HTERT RPE-1 (cell line): ENCODE data around the gene LRP11.
"Not testable (repeated sequence)": the region's sequence is repeated elsewhere in the genome, so short reads cannot be mapped to it uniquely, and the experiment has no call there.

Experiments used
- in situ Hi-C: fragments of 300-500 bp; cut with MboI; formaldehyde crosslinking; loops from 4 replicates; pipeline ENCODE4 v1.14.3; 2020; ENCODE audit warnings: low sequenced_read_pairs

Gene LRP11

GRCh38 chr6:149869275-149869892, 5.2 kb upstream of the LRP11 start:
- in situ Hi-C loops: no loop called here

GRCh38 chr6:149867876-149868640, 3.9 kb upstream of the LRP11 start:
- in situ Hi-C loops: no loop called here

DNA sequence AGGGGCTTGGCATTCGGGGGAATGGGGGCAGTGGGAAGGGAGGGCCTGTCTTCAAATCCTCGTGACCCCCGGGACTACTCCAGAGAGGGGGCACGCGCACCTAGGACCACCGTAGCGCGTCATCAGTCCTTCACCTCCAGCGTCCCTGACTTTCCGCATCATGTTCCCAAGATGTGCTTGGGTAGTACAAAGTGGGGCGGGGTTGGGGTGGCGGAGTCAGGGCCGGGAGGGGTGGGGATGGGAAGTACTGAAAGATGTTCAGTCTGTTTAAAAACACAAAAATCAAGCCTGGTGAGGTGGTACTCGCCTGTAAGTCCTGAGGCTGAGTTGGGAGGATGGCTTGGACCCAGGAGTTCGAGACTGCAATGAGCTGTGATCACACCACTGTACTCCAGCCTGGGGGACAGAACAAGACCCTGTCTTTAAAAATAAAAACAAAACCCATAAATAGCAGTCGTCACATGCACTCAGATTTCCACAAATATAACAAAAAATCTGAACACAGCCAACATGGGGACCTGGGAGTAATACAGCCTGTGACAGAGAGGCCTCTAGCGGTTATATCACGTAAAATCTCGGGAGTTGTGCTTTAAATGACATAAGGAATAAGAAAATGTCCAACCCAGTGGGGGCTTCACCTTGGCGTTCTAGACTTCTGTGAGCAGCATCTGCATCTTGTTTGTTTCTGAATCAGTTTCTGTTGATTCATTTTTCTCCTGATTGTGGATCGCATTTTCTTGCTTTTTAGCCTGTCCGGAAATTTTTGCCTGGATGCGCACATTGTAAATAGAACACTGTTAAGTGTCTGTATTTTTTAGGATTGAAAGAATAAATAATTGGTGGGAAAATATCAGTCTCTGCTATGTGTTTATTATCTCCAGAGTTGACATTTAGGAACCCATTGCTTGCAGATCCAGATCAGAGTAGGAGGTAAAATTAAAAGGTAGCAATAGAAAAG, 698 bp upstream of the LRP11 start:
- in situ Hi-C loops: no loop called here

- in situ Hi-C loops: no loop called here
These were observed 1.0 kb downstream of the LRP11 start for GRCh38 chr6:149862922-149863697.

- in situ Hi-C loops: not testable (repeated sequence)
These were observed 1.8 kb downstream of the LRP11 start for GRCh38 chr6:149862424-149862738.

DNA sequence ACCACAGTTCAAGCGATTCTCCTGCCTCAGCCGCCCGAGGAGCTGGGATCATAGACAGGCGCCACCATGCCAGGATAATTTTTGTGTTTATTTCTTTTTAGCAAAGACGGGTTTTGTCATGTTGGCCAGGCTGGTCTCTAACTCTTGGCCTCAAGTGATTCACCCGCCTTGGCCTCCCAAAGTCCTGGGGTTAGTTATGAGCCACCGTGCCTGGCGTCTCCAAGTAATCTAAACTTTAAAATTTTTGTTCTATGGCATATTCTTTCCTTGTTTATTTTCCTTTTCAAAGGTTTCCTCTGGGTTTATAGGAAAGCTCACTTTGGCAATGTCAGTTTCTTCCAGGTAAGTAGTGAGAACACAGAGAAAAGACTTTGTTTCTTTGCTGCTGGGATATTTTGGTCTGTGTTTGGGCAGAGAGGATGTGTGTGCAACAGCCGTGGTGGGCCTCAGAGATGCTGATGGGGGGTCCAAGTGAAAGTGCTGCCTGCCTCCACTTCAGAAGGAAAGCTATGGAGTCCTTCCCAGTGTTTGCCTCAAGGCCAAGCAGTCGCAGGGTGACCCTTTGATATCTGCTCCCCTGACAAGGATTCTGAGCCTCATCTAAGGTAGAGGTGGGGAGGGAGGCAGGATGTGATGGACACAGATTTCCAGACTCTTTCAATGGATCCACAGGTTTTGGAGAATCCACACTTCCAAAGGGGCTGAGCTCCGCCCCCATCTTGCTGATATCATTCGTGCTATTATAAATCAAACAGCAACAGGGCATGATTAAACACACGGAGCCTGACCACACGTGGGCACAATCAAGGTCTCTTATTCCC, 2.3 kb downstream of the LRP11 start:
- in situ Hi-C loops: no loop called here

DNA sequence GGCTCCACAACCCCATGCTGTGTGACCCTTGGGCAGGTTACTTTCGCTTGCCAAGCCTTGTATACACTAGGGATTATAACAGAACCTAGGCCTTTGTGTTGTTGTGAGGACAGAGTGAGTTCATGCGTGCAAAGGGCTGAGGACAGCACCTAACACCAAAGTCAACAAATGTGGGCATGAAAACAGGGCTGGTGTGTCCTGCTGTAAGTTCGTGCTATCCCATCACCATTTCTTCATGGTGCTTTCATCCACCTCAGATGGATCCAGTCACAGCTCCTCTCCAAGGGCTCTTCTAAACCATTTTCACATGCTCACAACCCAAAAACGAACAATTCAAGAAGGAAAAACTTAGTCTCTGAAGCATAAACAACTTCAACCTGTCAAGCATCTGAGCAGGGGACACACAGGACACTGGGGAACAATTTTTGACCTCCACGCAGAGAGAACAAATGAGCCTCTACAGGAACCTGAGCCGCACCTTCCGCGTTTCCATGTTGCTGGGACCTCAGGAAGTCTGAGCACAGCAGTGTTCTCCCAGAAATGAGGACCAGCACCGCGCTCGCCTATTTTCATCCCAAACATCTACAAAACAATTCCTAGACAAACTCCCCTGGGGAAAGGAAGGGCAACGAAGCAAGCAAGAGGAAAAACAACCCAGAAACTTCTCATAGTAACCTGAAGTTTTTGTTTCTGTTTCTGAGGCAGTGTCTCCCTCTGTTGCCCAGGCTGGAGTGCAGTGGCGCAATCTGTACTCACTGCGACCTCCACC, 3.1 kb downstream of the LRP11 start:
- in situ Hi-C loops: no loop called here

- in situ Hi-C loops: no loop called here
These were observed 3.7 kb downstream of the LRP11 start for GRCh38 chr6:149860513-149860833.

GRCh38 chr6:149859938-149860337, 4.2 kb downstream of the LRP11 start:
- in situ Hi-C loops: no loop called here

DNA sequence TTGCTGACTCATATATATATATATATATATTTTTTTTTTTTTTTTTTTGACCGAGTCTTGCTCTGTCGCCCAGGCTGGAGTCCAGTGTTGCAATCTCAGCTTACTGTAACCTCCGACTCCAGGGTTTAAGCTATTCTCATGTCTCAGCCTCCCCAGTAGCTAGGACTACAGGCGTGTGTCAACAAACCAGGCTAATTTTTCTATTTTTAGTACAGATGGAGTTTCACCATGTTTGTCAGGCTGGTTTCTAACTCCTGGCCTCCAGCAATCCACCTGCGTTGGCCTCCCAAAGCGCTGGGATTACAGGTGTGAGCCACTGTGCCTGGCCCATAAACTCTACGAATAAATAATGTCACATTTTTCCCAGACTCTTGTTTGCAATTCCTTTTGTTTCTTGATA, 4.8 kb downstream of the LRP11 start:
- in situ Hi-C loops: no loop called here

GRCh38 chr6:149857541-149857940, 6.6 kb downstream of the LRP11 start:
- in situ Hi-C loops: no loop called here

DNA sequence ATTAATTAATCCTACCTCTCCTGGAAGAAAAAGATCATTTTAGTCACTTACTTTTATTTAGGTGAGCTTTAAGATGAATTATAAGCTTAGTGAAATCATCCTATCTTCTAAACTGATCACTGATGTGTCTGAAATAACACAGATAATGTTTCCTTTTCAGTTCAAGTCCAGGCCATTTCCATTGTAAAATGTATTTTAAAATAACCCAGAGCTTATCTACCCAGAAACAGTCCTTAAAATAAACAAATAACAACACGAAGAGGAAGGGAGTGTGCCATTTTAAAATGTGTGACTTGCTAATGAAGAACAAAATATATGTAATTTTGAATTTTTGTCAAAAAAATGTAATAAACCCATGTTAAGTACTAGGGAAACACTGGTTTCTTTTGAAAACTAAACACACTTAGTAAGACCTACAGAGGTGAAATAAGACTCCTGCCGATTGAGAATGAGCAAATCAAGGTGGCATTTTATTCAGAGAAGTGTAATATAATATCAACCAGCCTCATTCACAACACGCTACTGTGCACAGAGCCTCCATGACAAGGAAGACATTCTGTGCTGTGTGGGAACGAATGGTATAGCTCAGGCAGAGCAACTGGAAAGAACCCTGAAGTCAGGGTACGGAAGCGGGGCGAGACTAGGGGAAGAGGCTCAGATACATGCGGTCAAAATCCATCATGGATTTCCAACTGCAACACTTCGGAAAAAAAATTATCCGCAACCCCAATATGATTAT, 7.7 kb downstream of the LRP11 start:
- in situ Hi-C loops: no loop called here

- in situ Hi-C loops: no loop called here
These were observed 8.4 kb downstream of the LRP11 start for GRCh38 chr6:149855741-149856140.

GRCh38 chr6:149855040-149855654, 9.0 kb downstream of the LRP11 start:
- in situ Hi-C loops: no loop called here

DNA sequence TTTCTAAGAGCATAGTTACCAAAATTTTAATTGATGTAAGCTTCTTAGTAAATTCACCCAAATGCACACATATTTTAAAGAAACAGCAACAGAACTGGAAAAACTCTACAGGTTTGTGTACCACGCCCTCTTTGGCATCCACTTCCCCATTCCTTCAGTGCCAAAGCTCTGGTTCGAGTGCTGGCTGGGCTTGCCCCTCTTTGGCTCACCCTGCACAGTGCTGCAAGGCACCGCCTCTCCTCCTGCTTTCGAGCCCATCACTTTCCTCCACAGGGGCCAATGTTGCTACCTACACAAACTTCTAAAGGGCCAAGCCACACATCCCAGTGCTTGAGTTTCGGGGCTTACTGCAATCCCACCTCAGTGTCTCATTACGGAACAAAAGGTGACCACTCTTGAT, 9.6 kb downstream of the LRP11 start:
- in situ Hi-C loops: no loop called here

DNA sequence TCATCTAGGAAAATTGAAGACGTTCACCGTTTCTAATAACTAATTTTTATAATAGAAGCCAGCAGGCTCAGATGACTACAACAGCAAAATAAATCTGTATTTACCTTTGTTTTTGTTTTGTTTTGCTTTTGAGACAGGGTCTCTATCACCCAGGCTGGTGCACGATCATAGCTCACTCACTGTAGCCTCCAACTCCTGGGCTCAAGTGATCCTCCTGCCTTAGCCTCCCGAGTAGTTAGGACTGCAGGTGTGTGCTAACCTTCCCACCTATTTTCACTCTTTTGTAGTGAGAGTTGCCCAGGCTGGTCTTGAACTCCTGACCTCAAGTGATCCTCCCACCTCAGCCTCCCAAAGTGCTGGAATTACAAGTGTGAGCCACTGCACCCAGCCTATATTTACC, 10.1 kb downstream of the LRP11 start:
- in situ Hi-C loops: not testable (repeated sequence)

- in situ Hi-C loops: no loop called here
These were observed 11.3 kb downstream of the LRP11 start for GRCh38 chr6:149852881-149853280.

DNA sequence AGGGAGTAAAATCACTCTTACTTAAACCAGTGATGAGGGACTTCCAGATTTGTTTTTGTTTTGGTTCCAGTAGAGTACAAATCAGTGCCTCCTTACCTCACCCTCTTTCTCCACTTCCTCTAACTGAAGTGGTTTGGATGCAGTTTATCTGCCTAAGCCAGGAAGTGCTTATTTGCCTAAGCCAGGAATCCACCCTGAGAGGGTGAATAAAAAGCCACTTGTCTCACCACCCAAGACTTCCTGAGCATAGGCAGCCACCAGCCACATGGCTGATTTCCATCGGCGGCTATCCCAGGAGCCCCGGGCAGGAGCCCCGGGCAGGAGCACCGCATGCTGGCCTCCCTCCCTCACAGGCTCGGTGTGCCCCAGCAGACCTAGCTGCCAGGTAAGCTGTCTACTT, 12.0 kb downstream of the LRP11 start:
- in situ Hi-C loops: no loop called here
